ENCODE results near the gene PRND.
"Not testable (repeated sequence)": the region's sequence is repeated elsewhere in the genome, so short reads cannot be mapped to it uniquely, and the experiment has no call there.

Gene PRND, protein sequence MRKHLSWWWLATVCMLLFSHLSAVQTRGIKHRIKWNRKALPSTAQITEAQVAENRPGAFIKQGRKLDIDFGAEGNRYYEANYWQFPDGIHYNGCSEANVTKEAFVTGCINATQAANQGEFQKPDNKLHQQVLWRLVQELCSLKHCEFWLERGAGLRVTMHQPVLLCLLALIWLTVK

DNA sequence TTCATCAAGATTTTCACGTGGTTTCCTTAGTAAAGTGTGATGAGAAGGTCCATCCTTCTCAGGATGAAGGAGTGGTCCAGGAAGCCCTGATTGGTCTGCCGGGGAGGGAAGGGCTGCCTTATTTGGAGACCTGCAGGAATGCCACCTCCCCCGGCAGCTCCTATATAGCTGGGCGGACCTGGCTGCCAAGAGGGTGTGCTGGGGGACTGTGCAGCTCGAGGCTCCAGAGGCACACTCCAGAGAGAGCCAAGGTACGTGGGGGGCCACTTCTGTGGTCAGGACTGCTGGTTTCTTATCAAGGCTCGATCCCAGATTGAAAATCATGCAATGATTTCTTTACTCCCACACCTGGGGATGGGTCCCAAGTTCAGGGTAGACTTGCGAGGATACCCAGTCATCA is at the start of gene PRND:
Gene PRND, plus strand, starts transcription at position 191 of the 400 bp plus-strand sequence. CDS start 2,643 bp downstream, outside the sequence.
- in situ Hi-C loops (cut with HindIII; ENCODE audit: low sequenced_read_pairs): loop anchor here (10.0 kb wide), 1 partner anchor 447 kb away; no protein-coding TSS in a partner anchor

DNA sequence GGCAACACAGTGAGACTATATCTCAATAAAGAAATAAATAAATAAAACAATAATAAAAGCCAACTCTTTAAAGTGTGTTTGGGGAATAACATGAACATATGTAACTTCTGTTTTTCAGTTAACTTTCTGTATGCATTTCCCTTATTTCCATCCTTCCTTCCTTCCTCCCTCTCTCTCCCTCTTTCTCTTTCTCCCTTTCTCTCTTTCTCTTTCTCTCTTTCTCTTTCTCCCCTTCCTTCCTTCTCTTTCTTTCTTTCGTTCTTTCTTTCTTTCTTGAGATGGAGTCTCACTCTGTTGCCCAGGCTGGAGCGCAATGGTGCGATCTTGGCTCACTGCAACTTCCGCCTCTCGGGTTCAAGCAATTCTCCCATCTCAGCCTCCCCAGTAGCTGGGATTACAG is 48.8 kb upstream of the PRND start:
- in situ Hi-C loops (cut with HindIII; ENCODE audit: low sequenced_read_pairs): no loop called here

DNA sequence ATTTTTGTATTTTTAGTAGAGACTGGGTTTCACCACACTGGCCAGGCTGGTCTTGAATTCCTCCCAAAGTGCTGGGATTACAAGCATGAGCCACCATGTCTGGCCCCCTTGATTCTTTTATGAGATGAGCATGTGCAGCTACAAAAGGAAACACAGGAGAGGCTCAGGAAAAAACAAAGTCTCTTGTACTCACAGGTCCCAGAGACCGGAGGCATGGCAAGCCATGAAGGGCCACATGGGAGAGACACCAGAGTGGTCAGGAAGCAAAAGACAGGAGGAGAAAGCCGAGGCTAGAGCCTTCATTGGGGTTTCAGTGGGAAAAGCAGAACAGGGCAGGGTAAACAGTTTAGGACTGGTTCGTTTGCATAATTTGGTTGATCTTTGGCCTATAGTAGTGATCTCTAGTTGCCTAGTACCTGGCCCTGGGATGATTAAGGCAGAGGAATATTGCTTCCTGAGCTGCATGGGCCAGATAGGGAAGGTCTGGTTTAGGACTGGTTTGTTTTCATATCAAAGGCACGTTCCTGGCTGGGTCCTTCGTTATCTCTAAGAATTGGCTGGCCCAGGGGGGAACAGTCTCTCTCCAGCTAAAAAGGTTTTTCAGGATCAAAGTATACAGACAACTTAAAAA is 48.2 kb upstream of the PRND start:
- in situ Hi-C loops (cut with HindIII; ENCODE audit: low sequenced_read_pairs): no loop called here

DNA sequence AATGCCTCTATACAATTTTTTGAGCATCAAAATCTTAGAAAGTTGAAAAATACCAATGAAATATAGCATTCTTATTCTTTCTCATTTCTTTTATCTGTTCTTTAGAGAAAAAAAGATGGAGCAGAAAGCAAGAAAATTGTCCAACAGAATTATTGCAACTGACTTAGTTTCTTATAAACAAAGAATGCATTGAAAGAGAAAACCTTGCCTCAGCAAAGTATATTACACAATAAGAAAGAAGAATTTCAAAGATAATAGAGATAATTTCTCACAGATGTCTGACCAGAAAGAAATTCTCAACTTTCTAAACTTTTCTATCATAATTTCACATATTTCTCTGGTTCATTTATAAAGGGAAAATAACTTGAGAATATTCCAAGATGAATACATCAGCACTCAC is 47.0 kb upstream of the PRND start:
- in situ Hi-C loops (cut with HindIII; ENCODE audit: low sequenced_read_pairs): no loop called here

DNA sequence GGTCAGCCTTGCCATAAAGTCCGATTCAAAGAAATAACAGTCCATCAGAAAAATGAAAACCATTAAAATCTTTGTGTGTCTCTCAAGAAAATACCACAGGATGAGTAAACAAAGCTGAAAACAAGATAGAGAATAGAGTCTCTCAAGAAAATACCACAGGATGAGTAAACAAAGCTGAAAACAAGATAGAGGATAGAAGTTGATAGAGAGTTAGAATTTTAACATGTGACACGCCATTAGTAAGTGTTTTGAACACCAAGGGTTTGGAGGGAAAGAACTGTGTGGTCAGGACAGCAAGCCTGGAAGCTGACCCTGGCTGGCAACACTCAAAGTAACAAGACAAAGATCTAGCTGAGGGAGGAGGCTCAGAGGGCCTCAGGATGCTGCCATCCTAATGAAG is 43.9 kb upstream of the PRND start:
- in situ Hi-C loops (cut with HindIII; ENCODE audit: low sequenced_read_pairs): no loop called here

DNA sequence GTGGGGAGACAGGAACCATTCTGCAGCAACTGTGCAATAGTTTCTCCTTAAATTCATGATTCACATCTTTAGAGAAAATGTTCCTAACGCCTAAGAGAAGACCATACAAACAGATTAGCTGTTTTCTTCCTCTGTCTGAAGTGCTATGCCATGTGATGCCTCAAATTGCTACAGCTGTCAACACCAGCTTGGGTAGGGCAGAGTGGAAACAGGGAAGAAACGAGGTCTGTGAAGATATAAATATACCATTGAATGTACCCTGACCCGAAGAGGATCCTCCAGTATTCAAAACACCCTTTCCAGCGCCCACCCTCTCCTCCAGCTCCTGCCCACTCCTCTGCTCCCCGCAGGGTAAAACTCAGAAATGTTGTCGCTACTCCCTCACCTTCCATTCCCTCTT is 40.3 kb upstream of the PRND start:
- in situ Hi-C loops (cut with HindIII; ENCODE audit: low sequenced_read_pairs): no loop called here

DNA sequence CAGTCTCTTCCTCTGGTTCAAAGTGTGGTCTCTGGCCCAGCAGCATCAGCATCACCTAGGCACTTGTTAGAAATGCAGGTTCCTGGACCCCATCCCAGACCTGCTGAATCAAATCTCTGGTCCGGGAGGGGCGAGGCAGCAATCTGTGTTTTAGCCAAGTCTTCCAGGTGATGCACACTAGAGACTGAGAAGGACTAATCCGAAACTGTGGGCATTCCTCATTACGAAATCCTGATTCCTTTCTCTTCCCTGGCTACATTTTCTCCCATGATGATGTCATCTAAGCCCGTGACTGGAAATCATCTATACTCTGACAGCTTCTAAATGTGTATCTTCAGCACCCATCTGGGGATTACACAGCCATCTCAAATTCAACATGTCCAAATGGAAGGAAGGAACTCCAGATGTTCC is 39.7 kb upstream of the PRND start:
- in situ Hi-C loops (cut with HindIII; ENCODE audit: low sequenced_read_pairs): no loop called here

DNA sequence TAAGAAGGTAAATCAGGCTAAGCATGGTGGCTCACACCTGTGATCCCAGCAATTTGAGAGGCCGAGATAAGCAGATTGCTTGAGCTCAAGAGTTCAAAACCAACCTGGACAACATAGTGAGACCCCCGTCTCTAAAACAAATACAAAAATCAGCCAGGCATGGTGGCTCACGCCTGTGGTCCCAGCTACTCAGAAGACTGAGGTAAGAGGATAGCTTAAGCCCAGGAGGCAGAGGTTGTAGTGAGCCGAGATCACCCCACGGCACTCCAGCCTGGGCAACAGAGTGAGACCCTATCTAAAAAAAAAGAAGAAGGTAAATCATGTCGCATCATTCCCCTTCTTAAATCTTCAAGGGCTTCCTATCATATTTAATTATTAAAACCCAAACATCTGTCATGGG is 39.0 kb upstream of the PRND start:
- in situ Hi-C loops (cut with HindIII; ENCODE audit: low sequenced_read_pairs): no loop called here

DNA sequence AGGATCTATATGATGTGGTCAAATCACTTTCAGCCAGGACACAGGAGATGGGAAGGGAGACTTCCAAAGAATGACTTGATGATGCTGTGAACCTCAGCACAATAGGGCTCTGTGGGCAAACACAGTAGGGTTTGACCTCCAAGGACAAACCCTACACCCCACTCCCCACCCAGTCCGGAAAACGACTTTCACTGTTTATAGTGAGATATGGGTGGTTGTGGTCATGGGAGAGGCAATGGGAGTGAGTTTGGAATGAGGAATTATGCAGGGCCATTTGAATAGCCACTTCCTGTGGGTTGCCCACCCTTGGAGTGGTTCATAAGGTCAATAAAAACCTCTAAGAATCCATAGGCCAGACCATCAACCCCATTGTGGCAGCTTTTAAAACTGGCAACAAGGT is 38.4 kb upstream of the PRND start:
- in situ Hi-C loops (cut with HindIII; ENCODE audit: low sequenced_read_pairs): no loop called here

DNA sequence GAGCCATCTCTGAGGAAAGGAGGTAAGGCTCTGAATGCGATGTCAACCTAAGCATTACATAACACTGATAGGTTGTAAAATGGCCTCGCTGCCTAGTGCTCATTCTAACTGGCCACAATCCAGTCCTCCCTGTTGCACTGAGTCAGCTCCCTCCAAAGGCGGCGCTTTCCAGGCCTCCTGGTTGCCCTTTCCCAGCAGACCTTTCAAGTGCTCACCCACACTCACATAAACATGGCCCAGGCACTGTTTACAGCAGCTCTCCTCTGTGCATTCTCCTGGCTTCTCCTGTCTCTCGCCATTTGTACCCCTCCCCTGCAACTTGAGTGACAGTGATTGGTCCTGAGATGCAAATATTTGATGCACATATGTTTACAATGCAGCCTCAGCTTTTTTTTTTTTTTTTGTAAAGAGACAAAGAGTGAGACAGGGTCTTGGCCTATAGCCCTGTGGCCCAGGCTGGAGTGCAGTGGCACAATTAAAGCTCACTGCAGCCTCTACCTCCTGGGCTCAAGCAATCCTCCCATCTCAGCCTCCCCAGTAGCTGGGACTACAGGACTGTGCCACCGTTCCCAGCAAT is 36.8 kb upstream of the PRND start:
- in situ Hi-C loops (cut with HindIII; ENCODE audit: low sequenced_read_pairs): no loop called here

DNA sequence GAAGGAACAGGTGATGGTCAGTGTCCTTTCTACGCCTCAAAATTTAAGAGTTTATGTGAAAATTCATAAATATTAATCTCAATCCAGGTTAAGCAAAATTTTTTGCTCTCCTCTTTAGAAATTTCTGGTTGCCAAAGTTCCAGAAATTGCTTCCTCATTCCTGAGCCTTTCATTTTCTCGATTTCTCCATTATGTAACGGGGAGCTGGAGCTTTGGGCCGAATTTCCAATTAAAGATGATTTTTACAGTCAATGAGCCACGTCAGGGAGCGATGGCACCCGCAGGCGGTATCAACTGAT is 35.8 kb upstream of the PRND start:
- in situ Hi-C loops (cut with HindIII; ENCODE audit: low sequenced_read_pairs): no loop called here

DNA sequence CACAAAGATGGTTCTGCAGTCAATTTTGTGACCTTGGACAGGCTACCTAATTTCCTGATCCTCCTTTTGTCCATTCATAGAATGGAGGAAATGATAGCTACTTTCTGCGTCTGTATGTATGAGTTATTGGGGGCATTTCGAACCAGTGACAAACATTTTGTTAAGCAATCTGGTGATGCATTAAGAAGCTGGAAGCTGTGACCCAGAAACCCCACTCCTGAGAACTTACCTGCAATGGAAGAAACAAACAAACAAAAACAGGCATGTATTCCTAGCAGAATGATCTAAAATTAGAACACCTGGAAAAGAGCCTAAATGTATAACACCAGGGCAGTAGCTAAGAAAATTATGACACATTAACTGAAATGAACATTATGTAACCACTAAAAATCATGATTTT is 33.4 kb upstream of the PRND start:
- in situ Hi-C loops (cut with HindIII; ENCODE audit: low sequenced_read_pairs): no loop called here

DNA sequence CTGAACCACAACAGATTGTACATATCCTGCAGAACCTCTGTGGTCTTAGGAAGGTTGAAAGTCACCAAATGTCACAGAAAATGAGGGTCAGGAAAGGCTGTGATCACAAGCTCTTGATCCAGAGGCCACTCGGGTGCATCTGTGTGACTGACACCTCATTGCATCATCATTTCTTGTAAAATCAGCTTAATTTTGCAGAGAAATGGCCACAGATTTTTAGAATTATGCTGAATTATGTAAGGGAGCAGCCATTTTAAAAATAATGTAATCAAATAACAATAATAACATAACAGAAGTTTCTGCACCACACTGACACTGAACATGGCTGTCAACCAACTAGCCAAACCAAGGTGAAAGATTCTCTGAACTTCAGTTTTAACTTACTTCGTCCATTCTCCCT is 32.5 kb upstream of the PRND start:
- in situ Hi-C loops (cut with HindIII; ENCODE audit: low sequenced_read_pairs): no loop called here

DNA sequence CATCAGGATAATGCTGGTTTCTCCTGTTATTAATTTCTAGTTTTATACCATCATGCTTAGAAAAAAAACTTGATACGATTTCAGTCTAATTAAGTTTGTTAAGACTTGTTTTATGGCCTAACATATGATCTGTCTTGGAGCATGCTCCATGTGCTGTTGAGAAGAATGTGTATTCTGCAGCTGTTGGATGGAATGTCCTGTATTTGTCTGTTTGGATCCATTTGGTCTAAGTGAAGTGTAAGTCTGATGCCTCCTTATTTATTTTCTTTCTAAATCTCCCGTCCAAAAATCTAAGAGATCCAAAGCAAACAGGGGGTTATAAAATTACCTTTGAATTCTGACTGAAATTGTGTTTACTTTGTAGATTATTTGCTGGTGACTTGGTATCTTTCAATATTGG is 30.0 kb upstream of the PRND start:
- in situ Hi-C loops (cut with HindIII; ENCODE audit: low sequenced_read_pairs): no loop called here

DNA sequence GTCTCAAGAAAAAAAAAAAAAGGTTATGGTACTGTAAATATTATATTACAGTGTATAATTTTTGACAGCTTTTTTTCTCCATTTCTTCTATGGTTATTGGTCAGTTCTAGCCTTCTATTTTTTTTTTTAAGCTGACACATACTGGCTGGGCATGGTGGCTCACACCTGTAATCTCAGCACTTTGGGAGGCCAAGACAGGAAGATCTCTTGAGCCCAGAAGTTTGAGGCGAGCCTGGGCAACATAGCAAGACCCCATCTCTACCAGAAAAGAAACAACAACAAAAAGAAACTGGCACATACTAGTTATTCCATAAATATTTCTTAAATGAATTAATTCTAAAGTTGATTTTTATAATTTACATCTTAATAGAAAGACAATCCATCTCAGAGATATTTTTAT is 27.6 kb upstream of the PRND start:
- in situ Hi-C loops (cut with HindIII; ENCODE audit: low sequenced_read_pairs): no loop called here

DNA sequence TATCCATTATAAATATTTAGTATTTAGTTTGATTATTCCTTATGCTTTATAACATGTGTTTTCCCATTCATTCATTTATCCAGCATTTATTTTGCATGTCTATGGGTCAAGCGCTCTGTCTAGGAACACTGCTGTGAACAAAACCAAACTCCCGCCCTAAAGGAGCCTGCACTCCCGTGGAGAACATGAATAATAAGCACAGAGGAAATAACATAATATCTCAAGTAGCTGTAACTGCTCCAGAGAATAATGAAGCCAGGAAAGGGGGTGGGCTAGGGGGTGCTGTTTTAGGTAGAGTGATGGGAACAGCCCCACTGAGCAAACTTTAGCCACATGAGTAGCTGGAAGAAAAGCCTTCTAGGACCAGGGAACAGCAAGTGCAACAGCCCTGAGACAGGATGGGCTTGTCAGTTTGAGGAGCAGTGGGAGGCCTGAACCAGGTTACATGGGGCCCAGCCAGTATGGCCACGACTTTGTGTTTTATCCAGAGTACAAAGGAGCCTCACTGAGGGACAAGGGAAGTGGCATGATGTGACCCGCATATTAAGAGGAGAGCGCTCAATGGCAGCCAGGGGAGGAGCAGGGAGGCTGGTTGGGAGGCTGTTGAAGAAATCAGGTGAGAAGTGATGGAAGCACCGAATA is 24.4 kb upstream of the PRND start:
- in situ Hi-C loops (cut with HindIII; ENCODE audit: low sequenced_read_pairs): no loop called here

DNA sequence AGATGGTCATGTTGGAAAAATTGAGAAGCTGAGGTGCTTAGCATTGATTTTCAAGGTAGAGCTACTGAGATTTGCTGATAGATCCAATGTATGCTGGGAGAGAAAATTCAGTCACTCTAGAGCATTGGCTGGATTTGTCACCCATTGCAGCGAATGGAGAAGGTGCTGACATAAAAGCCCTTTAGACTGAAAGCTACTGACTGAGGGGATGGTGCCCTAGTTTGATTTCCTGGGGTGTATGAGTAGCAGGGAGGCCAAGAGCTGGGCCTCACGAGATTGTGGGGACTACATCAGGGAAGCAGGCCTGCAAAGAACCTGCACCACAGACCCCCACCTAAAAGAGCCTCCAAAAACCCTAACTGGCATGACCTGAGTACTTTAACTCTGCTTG is 23.9 kb upstream of the PRND start:
- in situ Hi-C loops (cut with HindIII; ENCODE audit: low sequenced_read_pairs): no loop called here

DNA sequence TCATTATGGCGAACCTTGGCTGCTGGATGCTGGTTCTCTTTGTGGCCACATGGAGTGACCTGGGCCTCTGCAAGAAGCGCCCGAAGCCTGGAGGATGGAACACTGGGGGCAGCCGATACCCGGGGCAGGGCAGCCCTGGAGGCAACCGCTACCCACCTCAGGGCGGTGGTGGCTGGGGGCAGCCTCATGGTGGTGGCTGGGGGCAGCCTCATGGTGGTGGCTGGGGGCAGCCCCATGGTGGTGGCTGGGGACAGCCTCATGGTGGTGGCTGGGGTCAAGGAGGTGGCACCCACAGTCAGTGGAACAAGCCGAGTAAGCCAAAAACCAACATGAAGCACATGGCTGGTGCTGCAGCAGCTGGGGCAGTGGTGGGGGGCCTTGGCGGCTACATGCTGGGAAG is 22.5 kb upstream of the PRND start:
- in situ Hi-C loops (cut with HindIII; ENCODE audit: low sequenced_read_pairs): no loop called here

DNA sequence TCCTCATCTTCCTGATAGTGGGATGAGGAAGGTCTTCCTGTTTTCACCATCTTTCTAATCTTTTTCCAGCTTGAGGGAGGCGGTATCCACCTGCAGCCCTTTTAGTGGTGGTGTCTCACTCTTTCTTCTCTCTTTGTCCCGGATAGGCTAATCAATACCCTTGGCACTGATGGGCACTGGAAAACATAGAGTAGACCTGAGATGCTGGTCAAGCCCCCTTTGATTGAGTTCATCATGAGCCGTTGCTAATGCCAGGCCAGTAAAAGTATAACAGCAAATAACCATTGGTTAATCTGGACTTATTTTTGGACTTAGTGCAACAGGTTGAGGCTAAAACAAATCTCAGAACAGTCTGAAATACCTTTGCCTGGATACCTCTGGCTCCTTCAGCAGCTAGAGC is 21.8 kb upstream of the PRND start:
- in situ Hi-C loops (cut with HindIII; ENCODE audit: low sequenced_read_pairs): no loop called here

DNA sequence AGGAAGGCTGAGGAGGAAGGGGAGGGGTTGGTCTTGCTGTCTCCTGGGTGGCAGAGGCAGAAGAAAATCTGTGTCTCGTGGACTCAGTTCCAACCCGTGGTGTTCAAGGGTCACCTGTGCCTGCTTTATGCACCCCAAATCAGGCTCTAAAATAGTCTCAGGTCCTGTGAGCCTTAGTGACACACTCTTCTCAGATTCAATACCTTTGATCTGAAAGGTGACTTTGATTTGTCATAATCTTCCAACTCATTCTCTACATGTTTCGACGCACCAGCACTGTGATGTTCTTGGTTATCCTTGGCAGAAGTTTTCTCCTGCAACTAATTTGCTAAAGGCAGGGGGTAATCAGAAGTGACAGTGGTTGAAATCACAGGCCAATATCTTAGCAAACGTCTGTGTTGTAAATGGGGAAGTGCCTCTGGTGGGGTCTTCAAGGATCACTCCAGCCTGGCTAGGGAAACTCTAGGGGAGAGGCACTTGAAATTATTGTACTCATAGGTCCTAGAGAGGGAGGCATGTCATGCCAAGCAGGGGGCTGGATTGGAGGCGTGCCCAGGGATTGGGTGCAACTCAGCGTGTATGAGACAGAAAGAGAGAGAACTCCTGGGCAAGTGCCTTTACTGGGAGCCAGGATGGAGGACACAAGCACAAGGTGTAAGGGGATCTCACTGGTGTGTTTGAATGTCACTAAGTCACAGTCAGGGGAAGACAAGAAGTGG is 19.0 kb upstream of the PRND start:
- in situ Hi-C loops (cut with HindIII; ENCODE audit: low sequenced_read_pairs): no loop called here

DNA sequence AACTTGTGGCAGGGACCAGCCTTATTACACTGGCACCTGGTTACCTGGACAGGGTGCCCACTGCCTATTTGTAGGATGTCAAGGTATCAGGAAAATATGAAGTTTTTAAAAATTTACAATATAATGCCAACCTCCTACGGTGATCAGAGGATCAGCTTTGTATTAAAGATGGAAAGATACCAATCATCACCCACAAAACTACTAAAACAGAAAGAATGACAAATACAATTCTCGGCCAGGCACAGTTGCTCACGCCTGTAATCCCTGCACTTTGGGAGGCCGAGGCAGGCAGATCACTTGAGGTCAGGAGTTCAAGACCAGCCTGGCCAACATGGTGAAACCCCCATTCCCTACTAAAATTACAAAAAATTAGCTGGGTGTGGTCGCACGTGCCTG is 18.4 kb upstream of the PRND start:
- in situ Hi-C loops (cut with HindIII; ENCODE audit: low sequenced_read_pairs): no loop called here

DNA sequence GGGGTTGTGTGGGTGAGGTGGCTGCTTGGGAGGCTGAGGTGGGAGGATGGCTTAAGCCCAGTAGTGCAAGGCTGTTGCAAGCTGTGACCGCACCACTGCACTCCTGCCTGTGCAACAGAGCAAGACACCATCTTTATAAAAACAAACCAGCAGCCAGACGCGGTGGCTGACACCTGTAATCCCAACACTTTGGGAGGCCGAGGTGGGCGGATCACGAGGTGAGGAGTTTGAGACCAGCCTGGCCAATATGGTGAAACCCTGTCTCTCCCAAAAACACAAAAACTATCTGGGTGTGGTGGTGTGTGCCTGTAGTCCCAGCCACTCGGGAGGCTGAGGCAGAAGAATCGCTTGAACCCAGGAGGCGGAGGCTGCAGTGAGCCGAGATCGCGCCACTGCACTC is 14.8 kb upstream of the PRND start:
- in situ Hi-C loops (cut with HindIII; ENCODE audit: low sequenced_read_pairs): not testable (repeated sequence)

Data from endothelial cell of hepatic sinusoid (primary cell).